Adipocyte (in vitro differentiated cells): ENCODE data around the gene SPACA9.
A peak's percentile ranks its signal among the peaks of the same experiment; 100 is the strongest.

Experiments
- DNase-seq: peaks from one replicate; pipeline ENCODE4 v3.0.0-alpha.2; 2015; ENCODE audit warnings: low read depth
- H3K27me3 ChIP-seq: replicated peaks from 2 replicates; pipeline ENCODE4 v1.7.0; 2013; ENCODE audit warnings: mild to moderate bottlenecking, low read length, moderate library complexity; ENCODE audit not compliant: control insufficient read depth, insufficient read depth
- H3K36me3 ChIP-seq: 2 replicates; pipeline ENCODE4 v1.7.0; 2013; ENCODE audit warnings: low read length, mild to moderate bottlenecking, moderate library complexity; ENCODE audit not compliant: control insufficient read depth, insufficient read depth, severe bottlenecking
- H3K4me1 ChIP-seq: 2 replicates; pipeline ENCODE4 v1.7.0; 2013; ENCODE audit warnings: mild to moderate bottlenecking, low read length, moderate library complexity; ENCODE audit not compliant: control insufficient read depth, insufficient read depth
- H3K4me3 ChIP-seq: 2 replicates; pipeline ENCODE4 v1.7.0; 2013; ENCODE audit warnings: mild to moderate bottlenecking, low read length, moderate library complexity
- H3K9ac ChIP-seq: 2 replicates; pipeline ENCODE4 v1.7.0; 2013; ENCODE audit warnings: mild to moderate bottlenecking, low read length, moderate library complexity
- H3K9me3 ChIP-seq: 2 replicates; pipeline ENCODE4 v1.7.0; 2013; ENCODE audit warnings: mild to moderate bottlenecking, low read length, moderate library complexity; ENCODE audit not compliant: control insufficient read depth

Gene SPACA9

GRCh38 chr9:132878695-132879456 is at the start of gene SPACA9:
Gene SPACA9 (plus strand): TSS chr9:132878898. CDS start chr9:132883948, 5,050 bp downstream.
- peaks cover 5% of the 10 kb centered on the region for H3K4me1 ChIP-seq
- H3K9me3 ChIP-seq, result no peaks in the 10 kb centered on the region
- peak within 1 kb of the TSS; percentile 98 for H3K4me3 ChIP-seq
- H3K27me3 ChIP-seq, result no peaks in the 10 kb centered on the region
- H3K9ac ChIP-seq, result peak within 1 kb of the TSS; percentile 97
- DNase-seq, result peak; percentile 89
- no peaks in the 10 kb centered on the region for H3K36me3 ChIP-seq

- H3K4me1 ChIP-seq, result no peaks in the 10 kb centered on the region
- no peak for DNase-seq
- H3K9me3 ChIP-seq, result no peaks in the 10 kb centered on the region
- H3K36me3 ChIP-seq, result no peaks in the 10 kb centered on the region
- H3K27me3 ChIP-seq, result peaks cover 21% of the 10 kb centered on the region
- H3K9ac ChIP-seq, result no peak overlapping the region
- no peak overlapping the region for H3K4me3 ChIP-seq
Measured at GRCh38 chr9:132832171-132832881, 46.4 kb upstream of the SPACA9 start.

DNA sequence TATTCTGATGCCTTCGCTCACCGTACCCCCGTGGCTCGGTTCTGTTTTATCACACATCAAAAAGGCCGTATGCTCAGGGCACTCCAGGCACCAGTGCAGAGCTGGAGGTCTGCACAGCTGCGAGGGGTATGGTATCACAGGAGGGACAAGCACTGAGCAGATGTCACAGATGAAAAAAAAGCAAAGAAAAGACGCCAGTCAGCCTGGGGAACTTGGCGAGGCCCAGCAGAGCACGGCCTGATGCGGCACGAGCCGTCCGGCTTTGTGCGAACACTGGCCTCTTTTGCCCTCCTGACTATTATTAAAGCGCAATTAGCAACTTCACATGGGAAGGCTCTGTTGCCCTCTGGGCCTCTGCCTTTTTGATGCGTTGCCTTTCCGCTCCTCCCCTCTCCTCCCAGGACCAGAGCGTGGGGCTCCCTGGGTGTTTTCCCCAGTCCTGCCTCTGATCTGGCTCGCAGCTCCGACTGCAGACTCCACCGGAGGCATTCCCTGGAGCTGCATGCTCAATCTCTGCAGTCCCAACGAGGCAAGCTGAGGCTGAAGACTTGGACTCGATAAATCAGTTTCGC is 45.1 kb upstream of the SPACA9 start:
- Histone ChIP-seq H3K9me3 (no peaks in the 10 kb centered on the region), H3K27me3 (peaks cover 21% of the 10 kb centered on the region), H3K4me3 (no peak overlapping the region), H3K4me1 (no peaks in the 10 kb centered on the region), H3K36me3 (no peaks in the 10 kb centered on the region), H3K9ac (no peak overlapping the region)
- DNase-seq, result no peak

- Histone ChIP-seq H3K27me3 (peaks cover 21% of the 10 kb centered on the region), H3K4me1 (no peaks in the 10 kb centered on the region), H3K4me3 (no peak overlapping the region), H3K9ac (no peak overlapping the region), H3K36me3 (no peaks in the 10 kb centered on the region), H3K9me3 (no peaks in the 10 kb centered on the region)
- no peak for DNase-seq
Measured at GRCh38 chr9:132834343-132834742, 44.4 kb upstream of the SPACA9 start.

DNA sequence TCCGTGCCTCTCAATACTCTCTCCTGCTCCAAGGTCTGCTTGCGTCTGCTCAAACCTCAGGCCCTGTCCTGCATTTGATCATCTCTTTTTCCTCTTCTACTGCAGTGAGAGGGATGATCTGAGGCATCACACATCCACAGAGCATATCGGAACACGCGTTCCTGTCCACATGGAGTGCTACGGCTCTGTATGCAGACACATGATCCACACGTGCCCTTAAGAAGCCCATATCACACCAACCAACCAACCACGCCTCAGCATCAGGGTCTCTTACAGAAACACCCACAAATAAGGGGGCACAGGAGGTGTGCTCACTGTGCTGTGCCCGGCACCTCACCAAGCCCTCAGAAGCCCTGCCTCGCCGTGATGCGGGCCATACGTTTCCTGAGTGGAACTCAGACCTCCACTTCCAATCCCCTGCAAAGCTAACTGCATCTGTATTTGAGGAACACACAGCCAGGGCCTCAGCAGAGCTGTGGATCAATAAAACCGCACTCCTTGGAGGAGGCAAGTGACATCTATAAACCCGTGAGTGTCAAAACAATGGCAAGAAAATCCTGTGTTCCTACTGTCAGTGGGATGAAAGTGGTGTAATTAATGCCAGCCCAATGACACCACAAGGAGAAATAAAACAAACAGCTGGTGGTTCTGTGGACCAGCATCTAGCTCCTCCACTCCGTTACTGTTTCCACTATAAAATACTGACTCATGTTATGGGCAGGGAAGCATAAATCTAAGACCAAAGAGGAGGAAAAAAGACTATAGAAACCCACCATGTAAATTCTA is 41.0 kb upstream of the SPACA9 start:
- H3K27me3 ChIP-seq, result peaks cover 4% of the 10 kb centered on the region
- DNase-seq, result no peak
- H3K4me3 ChIP-seq, result no peak overlapping the region

DNA sequence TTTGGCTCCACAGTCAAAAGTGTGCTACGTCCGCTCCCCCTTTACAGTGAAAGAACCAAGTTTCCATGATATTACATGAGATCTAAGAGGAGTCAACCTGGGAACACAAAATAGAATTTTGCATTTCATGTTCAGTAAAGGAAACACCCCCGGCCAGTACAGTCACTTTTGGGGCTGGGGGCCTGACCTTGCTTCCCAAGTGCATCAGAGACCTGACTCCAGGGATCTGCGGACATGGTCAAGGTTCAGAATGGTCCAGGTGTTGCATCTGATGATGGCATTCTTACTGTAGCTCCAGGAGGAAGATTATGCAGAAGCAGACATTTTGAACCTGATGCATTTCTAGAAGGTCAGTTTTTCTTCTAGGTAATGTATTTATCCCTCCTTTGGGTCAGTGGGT is 40.4 kb upstream of the SPACA9 start:
- no peak overlapping the region for H3K9ac ChIP-seq
- no peaks in the 10 kb centered on the region for H3K4me1 ChIP-seq
- no peak for DNase-seq
- H3K27me3 ChIP-seq, result no peaks in the 10 kb centered on the region
- H3K9me3 ChIP-seq, result no peaks in the 10 kb centered on the region
- no peak overlapping the region for H3K4me3 ChIP-seq
- no peaks in the 10 kb centered on the region for H3K36me3 ChIP-seq

More for the DNA sequence above, 41.0 kb upstream of the SPACA9 start:
- Histone ChIP-seq H3K9ac (no peak overlapping the region), H3K4me1 (no peaks in the 10 kb centered on the region), H3K36me3 (no peaks in the 10 kb centered on the region), H3K9me3 (no peaks in the 10 kb centered on the region)

DNA sequence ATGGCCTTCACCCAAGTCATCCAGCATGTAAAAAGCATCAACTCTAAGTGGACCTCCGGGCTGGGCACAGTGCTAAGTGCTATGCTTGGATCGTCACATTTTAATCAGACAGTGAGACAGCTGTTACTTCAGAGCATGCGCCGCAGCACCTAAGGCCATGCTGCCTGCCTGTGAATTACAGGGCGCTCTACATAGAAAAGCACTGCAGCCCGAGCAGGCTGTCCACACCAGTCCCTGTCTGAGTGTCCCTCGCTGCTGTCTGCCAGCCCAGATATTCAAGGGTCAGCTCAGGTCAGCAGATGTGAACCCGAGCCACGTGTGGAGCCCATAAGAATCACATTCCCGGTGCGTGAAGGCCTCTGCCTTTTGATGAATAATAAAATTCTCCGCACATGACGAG is 37.7 kb upstream of the SPACA9 start:
- no peak overlapping the region for H3K4me3 ChIP-seq
- H3K27me3 ChIP-seq, result no peaks in the 10 kb centered on the region
- no peaks in the 10 kb centered on the region for H3K9me3 ChIP-seq
- H3K9ac ChIP-seq, result no peak overlapping the region
- H3K36me3 ChIP-seq, result no peaks in the 10 kb centered on the region
- no peak for DNase-seq
- no peaks in the 10 kb centered on the region for H3K4me1 ChIP-seq

- H3K4me1 ChIP-seq, result no peaks in the 10 kb centered on the region
- no peaks in the 10 kb centered on the region for H3K27me3 ChIP-seq
- no peaks in the 10 kb centered on the region for H3K9me3 ChIP-seq
- H3K36me3 ChIP-seq, result no peaks in the 10 kb centered on the region
- no peak for DNase-seq
- H3K4me3 ChIP-seq, result no peak overlapping the region
- no peak overlapping the region for H3K9ac ChIP-seq
Measured at GRCh38 chr9:132842124-132843044, 36.3 kb upstream of the SPACA9 start.

DNA sequence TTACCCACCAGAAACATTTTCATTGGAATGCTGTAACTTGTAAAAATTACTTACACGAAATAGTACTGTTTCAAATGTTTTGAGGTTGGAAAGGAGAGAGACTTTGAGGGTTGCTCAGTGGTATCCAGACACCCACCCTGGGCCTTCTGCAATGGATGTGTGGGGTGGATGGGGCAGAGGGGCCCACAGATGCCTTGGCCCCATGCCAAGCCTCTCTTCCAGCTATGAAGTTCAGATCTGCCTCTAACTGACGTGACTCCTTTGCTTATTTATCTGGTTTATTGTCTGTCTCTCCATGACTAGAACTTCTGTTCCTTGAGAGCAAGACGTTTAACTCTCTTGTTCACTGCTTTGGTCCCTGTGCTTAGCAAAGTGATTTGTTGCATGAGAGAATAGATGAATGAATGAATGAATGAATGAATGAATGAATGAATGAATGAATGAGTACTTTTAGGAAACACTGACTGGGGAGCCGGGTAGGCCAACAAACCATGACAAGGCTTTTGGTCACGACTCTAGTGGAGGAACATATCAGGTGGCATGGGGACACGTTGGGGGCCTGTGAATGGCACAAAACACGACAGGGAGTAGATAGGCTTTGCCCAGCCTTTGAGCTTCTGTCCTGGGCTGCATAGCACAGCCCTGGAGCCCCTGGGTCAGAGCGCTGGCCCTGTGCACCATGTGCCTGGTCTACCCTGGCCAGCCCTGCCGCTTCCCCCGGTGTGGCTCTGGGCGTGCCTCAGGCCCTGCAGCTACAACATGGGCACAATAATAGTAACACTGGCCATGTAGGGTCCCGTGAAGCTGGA is 32.4 kb upstream of the SPACA9 start:
- Histone ChIP-seq H3K4me3 (no peak overlapping the region), H3K9ac (no peak overlapping the region), H3K9me3 (no peaks in the 10 kb centered on the region), H3K36me3 (no peaks in the 10 kb centered on the region), H3K27me3 (no peaks in the 10 kb centered on the region), H3K4me1 (no peaks in the 10 kb centered on the region)
- no peak for DNase-seq
